Amniotic stem cell (primary cell): ENCODE data around the gene ALDH3B1.
A peak's percentile ranks its signal among the peaks of the same experiment; 100 is the strongest.
"Not testable (repeated sequence)": the region's sequence is repeated elsewhere in the genome, so short reads cannot be mapped to it uniquely, and the experiment has no call there.

ENCODE experiments used
- DNase-seq: peaks from one replicate; lab custom pipeline; 2025; lab: John Stamatoyannopoulos, UW

ALDH3B1 gene, protein sequence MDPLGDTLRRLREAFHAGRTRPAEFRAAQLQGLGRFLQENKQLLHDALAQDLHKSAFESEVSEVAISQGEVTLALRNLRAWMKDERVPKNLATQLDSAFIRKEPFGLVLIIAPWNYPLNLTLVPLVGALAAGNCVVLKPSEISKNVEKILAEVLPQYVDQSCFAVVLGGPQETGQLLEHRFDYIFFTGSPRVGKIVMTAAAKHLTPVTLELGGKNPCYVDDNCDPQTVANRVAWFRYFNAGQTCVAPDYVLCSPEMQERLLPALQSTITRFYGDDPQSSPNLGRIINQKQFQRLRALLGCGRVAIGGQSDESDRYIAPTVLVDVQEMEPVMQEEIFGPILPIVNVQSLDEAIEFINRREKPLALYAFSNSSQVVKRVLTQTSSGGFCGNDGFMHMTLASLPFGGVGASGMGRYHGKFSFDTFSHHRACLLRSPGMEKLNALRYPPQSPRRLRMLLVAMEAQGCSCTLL

DNA sequence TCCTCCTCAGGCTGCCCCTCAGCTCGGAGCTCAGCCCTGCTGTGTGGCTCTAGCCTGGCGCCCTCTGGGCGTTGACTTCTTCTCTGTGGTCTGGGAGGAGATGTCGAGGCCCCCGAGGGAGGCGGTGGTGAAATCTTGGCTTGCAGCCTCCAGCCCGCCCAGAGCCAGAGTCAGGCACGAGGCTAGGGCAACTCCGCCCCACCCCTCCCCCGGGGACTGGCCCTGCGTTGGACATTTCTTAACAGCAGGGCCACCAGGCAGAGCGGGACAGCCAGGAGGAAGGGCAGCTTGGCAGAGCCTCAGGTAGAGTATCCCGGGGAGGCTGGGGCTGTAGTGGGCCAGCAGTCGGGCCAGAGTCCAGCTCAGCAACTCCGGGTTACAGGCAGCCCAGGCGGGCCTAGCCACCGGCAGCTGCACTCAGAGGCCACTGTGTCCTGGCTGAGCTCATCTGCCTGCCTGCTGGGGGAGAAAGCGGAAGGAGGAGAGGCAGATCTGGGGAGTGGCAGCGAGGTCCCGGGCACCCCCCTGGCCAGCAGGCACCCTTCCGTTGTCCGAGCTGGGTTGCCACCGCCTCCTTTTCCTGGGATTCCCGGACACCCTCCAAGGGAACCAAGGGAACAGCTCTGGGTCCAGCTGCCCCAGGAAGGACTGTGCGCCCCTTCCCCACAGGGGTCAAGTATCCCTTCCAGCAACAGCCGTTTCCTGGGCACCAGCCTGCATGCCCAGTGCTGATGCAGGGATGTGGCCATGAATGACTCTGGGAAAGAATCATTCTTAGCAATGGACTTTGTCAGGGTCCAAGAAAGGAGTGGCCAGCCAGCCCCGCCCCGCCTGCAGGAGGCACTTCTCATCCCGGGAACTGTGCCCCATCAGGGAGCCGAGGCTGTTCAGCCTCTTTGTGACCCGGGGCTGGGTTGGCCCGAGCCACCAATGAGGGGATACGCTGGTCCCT is at the start of gene ALDH3B1:
Gene ALDH3B1 (plus strand): TSS at position 238 of the 952 bp plus-strand sequence. CDS start 4,971 bp downstream, outside the sequence.
- DNase-seq = peak; percentile 70

DNA sequence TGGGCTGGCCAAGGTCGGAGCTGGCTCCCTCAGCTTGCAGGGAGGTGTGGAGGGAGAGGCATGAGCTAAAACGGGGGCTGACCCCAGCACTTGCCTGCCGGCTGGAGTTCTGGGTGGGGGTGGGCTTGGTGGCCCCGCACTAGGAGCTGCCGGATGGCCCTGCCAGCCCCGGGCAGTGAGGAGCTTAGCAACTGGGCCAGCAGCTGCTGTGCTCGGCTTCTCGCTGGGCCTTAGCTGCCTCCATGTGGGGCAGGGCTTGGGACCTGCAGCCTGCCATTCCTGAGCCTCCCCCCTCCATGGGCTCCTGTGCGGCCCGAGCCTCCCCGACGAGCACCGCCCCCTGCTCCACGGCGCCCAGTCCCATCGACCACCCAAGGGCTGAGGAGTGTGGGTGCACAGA is 46.9 kb upstream of the ALDH3B1 start:
- DNase-seq = not testable (repeated sequence)

DNA sequence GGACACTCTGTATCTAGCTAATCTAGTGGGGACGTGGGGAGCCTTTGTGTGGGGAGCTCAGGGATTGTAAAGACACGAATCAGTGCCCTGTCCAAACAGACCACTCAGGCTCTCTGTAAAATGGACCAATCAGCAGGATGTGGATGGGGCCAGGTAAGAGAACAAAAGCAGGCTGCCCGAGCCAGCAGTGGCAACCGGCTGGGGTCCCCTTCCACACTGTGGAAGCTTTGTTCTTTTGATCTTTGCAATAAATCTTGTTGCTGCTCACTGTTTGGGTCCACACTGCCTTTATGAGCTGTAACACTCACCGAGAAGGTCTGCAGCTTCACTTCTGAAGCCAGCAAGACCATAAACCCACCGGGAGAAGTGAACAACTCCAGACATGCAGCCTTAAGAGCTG is 46.2 kb upstream of the ALDH3B1 start:
- not testable (repeated sequence) for DNase-seq

DNA sequence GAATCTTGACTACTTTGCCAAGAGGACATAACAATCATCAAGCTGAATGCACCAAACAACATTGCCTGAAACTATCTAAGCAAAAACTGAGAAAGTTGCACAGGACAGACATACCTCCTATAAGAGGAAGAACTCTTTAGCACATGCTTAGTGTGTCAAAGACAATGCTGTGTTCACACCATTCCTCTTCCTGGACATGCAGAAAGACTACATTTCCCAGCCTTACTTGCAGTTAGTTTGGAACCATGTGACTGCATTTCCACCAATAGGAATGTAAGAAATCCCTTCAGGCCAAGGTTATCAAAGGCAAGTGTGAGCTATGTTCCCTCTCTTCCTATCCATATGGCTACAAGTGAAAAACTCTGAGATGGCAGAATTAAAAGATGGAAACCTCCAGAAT is 45.4 kb upstream of the ALDH3B1 start:
- DNase-seq = not testable (repeated sequence)

DNA sequence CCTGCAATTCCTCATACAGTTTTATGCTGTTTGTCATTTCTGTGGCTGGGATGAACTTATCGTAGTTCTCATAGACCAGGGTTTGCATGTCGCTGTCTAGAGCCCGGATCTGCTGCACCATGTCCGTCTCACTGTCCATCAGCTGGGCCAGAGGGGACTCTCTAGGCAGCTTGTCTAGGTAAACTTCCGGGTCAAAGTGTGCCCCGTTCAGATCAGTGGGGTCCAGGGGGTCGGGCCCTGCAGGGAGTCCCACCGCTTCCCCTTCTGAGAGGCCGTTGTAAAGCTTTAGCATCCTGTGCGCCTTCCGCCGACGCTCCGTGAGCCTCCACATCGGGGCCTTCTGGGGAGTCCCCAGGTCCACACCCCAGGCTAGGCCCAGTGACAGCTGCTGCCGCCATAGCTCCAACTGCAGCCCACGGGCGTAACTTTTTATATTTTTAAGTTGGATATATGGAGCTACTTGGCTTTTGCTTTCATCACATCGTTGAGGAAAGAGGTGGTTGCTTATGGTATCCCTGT is 44.2 kb upstream of the ALDH3B1 start:
- not testable (repeated sequence) for DNase-seq

DNA sequence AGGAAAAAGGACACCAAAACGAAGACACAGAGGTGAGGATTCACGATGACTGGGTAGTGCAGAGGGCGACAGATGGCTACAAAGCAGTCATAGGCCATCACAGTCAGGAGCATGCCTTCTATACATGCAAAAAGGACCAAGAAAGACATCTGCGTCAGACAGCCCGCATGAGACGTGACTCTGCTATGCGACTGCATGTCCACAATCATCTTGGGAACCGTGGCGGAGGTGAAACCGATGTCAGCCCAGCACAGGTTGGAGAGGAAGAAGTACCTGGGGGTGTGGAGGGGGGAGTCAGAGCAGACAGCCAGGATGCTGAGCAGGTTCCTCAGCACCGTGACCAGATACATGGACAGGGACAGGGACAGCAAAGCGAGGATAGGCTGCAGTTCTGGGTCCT is 35.4 kb upstream of the ALDH3B1 start:
- not testable (repeated sequence) for DNase-seq

DNA sequence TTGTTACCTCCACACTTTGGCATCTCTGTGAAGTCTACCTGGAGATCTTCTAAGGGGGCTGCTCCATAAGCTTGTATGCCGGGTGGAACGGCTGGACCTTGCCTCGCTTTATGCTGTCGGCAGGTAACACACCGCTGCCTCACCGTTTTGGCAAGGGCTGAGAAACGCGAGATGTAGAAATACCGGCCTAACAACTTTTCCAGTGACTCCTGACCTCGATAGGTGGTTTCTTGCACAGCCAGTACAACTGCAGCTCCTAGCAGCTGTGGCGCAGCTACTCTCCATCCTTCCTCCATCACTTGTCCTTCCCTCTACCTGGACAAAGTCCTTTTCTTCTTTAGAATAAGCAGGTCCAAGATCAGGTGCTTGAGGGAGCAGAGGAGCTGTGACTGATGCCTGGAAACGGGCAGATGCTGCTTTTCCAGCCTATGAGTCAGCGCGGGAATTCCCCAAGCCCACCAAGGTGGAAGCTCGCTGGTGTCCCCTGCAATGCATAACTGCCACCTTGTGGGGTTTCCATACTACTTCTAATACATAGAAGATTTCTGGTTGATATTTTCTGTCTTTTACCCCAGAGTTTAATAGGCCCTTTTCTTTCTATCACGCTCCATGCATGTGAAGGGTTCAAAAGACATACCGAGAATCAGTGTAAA is 31.2 kb upstream of the ALDH3B1 start:
- DNase-seq = not testable (repeated sequence)

DNA sequence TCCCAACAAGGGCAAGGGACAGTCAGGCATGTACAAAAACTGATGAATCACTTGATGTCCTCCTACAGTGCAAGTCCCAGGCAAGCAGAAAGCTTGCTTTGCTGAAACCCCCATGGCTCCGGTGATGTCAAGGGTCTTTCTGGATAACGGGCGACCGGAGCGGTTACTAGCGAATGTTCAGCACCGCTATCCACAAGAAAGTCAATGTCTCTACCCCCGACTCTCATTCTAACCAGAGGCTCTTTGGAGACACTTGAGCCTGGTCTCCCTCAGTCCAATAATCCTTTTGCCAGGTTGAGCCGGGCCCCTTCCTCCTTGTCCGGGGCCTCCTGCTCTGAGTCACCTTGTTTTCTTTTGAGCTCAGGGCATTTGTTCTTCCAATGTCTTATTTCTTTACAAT is 28.9 kb upstream of the ALDH3B1 start:
- not testable (repeated sequence) for DNase-seq

DNA sequence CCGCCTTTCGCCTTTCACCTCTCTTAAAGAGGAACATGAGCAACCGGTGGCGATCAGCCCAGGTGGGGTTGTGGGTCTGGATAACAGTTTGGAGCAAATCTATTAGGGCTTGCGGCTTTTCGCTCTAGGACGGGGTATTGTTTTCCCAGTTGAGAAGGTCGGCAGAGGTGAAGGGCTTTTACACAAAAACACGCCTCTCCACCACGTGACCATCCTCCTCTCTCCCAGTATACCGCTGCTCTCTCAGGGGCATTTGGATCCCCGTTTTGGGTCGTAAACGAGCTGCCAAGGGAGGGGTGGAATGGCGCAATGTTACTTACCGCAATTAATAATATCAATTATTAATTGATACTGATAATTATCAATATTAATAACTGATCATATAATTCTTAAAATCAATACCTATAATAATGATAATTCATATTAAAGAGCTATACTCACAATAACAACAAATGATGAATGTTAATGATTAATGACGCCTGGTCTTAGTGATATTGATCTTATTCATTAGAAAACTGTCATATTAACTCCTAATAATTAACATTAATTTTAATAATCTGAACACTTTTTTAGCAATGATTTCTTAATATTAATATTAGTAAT is 27.8 kb upstream of the ALDH3B1 start:
- not testable (repeated sequence) for DNase-seq

DNA sequence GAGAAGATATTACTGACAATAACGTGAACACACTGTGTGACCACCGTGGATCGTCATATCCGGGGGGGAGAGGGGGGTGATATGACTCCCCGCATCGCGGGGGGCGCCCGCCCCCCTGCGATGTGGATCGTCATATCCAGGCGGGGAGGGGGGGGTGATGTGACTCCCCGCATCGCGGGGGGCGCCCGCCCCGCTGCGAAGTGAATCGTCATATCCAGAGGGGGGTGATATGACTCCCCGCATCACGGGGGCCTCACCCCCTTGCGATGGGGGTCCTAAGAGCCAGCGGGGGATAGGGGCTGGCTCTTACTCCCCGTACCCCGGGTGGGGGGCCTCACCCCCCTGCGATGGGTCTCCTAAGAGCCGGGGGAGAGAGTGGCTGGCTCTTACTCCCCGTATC is 26.2 kb upstream of the ALDH3B1 start:
- no peak for DNase-seq

DNA sequence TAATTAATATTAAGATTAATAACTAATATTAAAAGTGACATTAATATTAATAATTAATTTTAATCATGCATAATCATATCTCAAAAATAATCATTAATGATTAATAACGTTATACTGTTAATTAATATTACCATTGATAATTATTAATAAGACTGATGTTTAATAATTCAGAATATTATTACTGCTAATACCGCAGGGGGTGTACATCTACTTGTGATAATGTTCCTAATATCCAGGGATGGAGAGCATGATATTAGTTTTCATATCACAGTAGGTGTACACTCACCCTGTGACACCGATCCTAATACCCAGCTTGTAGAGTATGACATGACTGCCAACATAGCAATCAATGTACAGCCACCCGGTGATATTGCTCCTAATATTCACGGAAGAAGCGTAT is 24.8 kb upstream of the ALDH3B1 start:
- DNase-seq = not testable (repeated sequence)

DNA sequence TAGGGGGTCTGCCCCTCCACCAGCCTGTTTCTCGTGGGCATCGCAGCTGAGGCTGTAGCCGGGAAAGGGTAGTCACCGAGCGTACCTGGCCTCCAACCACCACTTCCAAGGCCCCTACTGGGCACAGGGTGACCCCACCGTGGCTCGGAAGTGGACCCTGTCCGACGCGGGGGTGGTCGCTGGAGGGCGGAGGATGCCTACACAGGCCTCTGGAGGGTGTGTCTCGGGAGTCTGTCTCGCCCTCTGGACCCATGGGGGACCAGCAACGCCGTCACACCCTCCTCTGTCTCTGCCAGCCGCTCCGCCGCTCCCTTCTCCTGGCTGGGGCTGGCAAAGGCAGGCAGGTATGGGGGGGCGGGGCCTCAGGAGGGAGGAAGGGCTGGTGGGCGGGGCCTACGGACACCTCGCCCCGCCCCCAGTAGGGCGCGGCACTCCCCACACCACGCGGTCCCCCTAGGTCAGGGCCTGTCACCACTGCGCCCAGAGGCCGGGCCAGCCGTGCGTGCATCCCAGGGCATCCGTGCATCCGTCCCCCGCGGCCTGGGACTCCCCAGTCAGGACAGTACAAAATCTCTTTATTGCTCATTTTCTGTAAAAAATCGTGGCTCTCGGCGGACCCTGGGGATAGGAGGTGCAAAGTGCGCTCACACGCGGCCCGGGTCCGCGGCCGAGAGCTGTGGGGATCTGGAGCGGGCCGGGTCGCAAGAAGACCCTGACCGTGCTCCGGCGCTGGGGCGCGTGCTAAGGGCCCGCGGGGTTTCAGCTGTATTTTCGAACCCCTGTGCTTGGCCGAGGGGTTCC is 19.4 kb upstream of the ALDH3B1 start:
- DNase-seq = not testable (repeated sequence)

DNA sequence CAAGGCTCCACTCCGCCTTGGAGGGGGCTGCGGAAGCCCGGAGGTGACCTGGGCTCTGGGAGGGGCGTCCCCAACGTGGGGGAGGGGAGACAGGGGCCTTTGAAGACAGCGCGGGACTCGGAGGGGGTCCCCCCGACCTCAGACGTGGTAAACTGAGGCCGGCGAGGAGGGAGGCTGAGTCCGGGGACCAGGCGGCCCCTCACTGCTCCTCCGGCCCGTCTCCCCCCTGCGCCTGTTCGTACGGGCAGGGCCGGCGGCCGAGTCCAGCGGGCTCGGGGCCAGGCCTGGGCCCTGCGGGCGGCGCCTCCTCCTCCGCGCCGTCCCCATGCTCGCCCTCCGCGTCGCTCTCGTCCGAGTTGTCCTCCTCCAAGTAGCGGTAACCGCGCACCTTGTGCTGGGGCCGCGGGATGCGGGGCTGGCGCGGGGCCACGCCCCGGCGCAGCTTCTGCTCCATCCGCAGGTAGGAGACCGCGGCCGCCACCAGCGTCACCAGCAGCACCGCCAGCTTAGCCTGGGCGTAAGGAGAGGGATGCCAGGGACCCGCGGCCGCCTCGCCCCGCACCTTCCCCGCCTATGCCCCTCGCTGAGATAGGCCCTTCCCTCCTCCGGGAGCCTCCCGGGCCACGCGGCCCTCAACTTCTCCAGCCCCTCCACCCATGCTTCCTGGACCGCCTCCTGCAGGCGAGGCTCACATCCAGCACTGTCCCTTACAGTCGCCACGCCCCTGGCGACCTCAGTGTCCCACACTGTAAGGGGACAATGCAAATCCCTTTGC is 18.6 kb upstream of the ALDH3B1 start:
- not testable (repeated sequence) for DNase-seq

DNA sequence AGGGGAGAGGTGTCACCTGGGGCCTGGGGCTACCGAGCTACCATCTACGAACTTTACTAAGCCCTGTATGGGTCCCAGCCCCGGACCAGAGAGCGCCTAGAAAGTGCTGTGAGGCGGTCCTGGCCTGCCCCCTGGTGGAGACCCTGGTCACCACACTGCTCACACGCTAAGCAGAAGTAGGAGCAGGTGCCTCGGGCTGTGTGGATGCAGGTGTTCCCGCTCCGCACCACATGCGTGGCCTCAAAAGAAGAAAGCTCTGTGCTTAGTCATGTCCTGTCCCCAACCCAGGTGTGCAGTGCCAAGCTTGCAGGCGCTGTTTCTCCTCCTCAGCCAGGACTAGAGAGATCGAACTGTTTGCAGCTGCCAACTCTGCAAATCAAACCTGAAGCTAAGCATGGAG is 16.3 kb upstream of the ALDH3B1 start:
- not testable (repeated sequence) for DNase-seq

DNA sequence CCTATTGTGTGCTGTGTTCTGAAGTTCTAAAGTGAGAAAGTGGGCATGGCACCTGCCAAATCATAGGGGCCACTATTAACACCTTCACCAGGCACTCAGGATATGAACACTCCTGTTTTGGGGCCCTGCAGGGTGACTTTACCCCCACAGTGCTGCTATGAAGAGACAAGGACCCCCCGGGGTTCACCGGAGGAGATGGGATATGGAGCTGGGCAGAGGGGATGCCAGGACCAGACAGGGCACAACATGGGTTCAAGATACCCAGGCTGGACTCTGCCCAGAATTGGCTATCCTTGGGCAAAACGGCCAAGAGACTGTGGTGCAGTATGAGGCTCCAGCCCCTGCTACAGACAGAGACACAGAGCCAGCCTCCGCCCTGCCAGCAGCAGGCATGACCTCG is 15.7 kb upstream of the ALDH3B1 start:
- DNase-seq = not testable (repeated sequence)

DNA sequence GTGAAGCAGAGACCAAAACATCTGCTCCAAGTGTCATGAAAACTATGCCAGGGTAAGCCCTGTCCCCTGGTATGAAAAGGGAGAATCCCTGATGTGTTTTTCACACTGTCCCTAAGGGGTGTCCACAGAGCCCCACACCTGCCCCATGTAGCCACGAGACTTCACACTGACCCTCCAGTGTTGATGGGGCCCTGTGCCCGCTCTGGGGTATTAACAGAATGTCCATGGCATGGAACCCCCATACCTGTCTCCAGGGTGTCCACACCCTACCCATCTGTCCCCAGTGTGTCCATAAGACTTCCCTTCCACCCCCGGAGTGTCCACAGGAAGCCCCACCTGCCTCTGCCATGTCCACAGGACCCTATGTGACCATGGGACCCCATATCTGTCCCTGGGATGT is 15.0 kb upstream of the ALDH3B1 start:
- DNase-seq = not testable (repeated sequence)

DNA sequence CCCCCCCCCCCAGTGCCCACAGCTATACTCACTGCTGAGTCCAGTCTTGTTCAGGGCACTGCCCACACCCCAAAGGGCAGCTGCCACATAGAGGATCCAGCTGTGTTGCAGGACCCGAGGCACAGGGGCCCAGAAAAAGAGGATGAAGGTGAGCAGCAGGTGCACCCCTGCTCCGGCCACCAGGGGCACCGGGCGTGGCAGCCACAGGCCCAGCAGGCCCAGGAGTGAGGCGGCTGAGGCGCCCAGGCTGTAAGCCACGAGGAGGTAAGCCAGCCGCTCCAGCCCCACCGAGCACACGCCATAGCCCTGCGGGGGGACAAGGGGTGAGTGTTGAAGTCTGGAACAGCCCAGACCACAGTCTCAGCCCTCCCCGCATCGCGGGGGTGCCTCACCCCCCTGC is 14.5 kb upstream of the ALDH3B1 start:
- not testable (repeated sequence) for DNase-seq

DNA sequence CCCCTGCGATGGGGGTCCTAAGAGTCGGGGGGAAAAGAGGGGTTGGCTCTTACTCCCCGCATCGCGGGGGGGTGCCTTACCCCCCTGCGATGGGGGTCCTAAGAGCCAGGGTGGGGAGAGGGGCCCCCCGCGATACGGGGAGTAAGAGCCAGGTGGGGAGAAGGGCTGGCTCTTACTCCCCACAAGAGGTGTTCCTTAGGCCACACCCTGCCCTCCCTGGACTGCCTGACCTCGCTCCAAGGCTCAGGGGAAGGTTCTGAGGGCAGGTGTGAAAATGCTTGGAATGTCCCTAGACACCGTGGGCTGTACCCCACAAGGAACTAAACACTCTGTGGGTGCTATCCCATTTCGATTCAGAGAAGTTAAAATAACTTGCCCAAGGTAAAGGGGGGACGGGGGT is 14.1 kb upstream of the ALDH3B1 start:
- DNase-seq = no peak

DNA sequence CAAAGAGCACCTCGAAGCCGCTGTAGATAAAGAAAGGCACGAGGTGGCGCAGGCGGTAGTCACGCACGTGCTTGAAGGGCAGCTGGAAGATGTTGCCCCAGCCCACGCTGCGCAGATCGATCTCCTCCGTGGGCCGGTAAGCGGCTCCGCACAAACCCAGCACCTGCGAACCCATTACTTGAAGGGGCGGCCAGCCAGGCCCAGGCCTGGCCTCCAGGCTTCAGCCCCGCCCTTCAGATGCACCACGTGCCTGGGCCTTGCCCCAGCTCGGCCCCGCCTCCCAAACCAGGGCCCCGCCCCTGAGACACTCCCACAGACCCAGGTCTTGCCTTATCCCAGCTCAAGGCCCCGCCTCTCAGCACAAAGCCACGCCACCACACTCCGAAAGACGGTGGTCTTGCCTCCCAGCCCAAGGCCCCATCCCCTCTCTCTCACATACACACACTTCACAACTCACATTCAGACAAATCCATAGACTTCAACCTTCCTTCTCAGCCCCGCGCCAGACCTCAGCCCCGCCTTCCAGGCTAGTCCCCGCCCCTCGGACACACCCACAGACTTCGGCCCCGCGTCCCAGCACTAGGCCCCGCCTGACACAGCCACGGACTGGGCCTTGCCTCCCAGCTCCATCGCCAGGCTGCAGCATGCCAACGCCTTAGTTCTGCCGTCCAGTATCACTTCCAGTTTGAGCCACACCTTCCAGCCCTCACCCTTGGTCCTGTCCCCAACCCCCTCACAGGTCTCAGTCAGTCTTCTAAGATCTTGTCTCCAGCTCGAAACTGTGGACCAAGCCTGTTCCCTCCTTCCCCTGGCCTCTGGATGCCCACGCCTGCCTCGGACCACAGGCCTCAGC is 13.3 kb upstream of the ALDH3B1 start:
- DNase-seq = no peak
